DOHH2 (cell line): Measurements from ENCODE around the gene SPDYE17.
"Not testable (repeated sequence)": the region's sequence is repeated elsewhere in the genome, so short reads cannot be mapped to it uniquely, and the experiment has no call there.

Experiments used
- EZH2phosphoT487 ChIP-seq: fragments of 200-600 bp; sonication (generic); IDR thresholded peaks from 2 replicates; pipeline ENCODE4 v1.6.1; 2017; ENCODE audit warnings: borderline replicate concordance, mild to moderate bottlenecking, antibody characterized with exemption, low read length, moderate library complexity, mixed read lengths
- TF ChIP-seq, protein P1 (sequence below): fragments of 200-600 bp; sonication (generic); IDR thresholded peaks from one replicate; pipeline ENCODE4 v1.5.1; 2014; ENCODE audit warnings: antibody characterized with exemption, mild to moderate bottlenecking, low read depth, low read length; ENCODE audit not compliant: poor library complexity, severe bottlenecking

DNA sequence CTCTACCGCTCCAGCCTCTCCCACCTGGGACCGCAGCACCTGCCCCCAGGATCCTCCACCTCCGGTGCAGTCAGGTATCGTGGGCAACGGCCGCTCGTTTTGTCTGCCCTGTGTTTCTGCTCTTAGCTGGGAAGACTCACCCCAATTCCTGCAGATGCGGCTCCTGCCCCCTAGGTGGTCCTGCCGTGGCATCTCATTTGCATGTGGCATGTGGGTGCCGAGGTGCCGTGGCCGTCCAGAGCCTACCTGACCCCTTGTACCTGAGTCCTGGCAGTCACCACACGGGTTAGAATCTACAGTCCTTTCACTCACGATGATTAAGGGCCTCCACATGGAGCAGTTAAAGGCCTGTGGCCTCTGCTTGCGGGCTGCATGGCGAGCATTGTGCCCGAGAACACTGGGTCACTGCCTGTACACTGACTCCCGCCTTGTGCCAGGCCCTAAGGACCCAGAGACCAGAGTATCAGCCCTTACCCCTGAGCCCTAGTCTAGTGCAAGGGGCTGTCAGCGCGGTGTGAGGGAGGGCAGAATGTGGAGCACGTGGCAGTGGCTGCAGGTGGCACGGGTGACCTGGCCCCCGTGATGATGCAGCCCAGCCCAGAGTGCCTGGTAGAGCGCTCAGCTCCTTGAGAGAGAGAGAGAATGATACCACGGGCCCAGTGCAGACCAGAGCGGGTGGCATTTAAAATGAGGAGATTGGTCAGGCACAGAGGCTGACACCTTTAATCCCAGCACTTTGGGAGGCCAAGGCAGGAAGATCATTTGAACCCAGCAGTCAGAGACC is 50.8 kb downstream of the SPDYE17 start:
- TF ChIP-seq, protein P1, sequence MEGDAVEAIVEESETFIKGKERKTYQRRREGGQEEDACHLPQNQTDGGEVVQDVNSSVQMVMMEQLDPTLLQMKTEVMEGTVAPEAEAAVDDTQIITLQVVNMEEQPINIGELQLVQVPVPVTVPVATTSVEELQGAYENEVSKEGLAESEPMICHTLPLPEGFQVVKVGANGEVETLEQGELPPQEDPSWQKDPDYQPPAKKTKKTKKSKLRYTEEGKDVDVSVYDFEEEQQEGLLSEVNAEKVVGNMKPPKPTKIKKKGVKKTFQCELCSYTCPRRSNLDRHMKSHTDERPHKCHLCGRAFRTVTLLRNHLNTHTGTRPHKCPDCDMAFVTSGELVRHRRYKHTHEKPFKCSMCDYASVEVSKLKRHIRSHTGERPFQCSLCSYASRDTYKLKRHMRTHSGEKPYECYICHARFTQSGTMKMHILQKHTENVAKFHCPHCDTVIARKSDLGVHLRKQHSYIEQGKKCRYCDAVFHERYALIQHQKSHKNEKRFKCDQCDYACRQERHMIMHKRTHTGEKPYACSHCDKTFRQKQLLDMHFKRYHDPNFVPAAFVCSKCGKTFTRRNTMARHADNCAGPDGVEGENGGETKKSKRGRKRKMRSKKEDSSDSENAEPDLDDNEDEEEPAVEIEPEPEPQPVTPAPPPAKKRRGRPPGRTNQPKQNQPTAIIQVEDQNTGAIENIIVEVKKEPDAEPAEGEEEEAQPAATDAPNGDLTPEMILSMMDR, result not testable (repeated sequence)
- TF ChIP-seq EZH2phosphoT487, result not testable (repeated sequence)
